MM.1S (cell line): ENCODE data around the gene MAPKAPK3.

ENCODE experiments used
- CTCF ChIP-seq: fragments of 300-600 bp; sonication (generic); IDR thresholded peaks from 2 replicates; pipeline ENCODE4 v1.5.1; 2016; ENCODE audit warnings: antibody characterized with exemption, low read length, mixed read lengths
- EZH2 ChIP-seq: fragments of 300-600 bp; sonication (generic); optimal IDR thresholded peaks from 2 replicates; pipeline ENCODE3; 2017; ENCODE audit warnings: low read depth, mild to moderate bottlenecking, antibody characterized with exemption, low read length, mixed read lengths

DNA sequence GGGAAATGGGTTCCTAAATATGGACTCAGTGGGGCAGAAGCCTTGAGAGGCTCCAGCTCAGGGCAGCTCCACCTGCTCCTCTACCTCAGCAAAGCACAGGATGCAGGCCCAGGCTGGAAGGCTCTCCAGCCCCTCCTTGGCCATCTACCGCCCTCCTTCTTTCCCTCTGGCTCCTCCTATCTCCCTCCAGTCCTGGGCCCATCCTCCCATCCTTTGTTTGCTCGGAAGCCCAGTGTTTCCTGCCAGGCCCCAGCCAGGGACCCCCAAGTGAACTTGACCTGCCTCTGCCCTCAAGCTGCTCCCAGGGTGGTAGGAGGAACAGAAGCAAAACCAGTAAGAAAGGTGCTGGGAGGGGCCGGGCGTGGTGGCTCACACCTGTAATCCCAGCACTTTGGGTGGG, 20.1 kb downstream of the MAPKAPK3 start:
- TF ChIP-seq CTCF (no peak), EZH2 (no peak)
